Measurements from ENCODE around the gene C2CD4A. TPM values are rescaled to one million over a fixed set of nuclear protein-coding genes. Genes with fewer than 3 reads are reported as not detected.

The C2CD4A gene
- total and polyA plus RNA-seq, 10 of the 15 experiments (the other 5 are each of a cell fraction or from before 2014, with no cell fraction given), result not detected

GRCh38 chr15:62059108-62059815 lies 7.5 kb upstream of the C2CD4A start (continued):
- TF ChIP-seq, protein P1, sequence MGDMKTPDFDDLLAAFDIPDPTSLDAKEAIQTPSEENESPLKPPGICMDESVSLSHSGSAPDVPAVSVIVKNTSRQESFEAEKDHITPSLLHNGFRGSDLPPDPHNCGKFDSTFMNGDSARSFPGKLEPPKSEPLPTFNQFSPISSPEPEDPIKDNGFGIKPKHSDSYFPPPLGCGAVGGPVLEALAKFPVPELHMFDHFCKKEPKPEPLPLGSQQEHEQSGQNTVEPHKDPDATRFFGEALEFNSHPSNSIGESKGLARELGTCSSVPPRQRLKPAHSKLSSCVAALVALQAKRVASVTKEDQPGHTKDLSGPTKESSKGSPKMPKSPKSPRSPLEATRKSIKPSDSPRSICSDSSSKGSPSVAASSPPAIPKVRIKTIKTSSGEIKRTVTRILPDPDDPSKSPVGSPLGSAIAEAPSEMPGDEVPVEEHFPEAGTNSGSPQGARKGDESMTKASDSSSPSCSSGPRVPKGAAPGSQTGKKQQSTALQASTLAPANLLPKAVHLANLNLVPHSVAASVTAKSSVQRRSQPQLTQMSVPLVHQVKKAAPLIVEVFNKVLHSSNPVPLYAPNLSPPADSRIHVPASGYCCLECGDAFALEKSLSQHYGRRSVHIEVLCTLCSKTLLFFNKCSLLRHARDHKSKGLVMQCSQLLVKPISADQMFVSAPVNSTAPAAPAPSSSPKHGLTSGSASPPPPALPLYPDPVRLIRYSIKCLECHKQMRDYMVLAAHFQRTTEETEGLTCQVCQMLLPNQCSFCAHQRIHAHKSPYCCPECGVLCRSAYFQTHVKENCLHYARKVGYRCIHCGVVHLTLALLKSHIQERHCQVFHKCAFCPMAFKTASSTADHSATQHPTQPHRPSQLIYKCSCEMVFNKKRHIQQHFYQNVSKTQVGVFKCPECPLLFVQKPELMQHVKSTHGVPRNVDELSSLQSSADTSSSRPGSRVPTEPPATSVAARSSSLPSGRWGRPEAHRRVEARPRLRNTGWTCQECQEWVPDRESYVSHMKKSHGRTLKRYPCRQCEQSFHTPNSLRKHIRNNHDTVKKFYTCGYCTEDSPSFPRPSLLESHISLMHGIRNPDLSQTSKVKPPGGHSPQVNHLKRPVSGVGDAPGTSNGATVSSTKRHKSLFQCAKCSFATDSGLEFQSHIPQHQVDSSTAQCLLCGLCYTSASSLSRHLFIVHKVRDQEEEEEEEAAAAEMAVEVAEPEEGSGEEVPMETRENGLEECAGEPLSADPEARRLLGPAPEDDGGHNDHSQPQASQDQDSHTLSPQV (IDR thresholded peaks at IDR 0.05), result no peak
- TF ChIP-seq PML (IDR thresholded peaks at IDR 0.05; ENCODE audit: low read length) (no peak), CTCF (IDR thresholded peaks at IDR 0.05 in 2 of 3, conservative IDR thresholded peaks at IDR 0.05 in 1 of 3; ENCODE audit: control insufficient read depth in 2 of 3, extremely low read depth in 1 of 3, insufficient read depth in 1 of 3, low read depth in 3 of 3, low read length in 3 of 3) (peak in 1 of 3 experiments; percentile 6; a peak in 1 of 6 replicates), ATF2 (IDR thresholded peaks at IDR 0.05; ENCODE audit: low read length) (no peak), NFXL1 (IDR thresholded peaks at IDR 0.05; ENCODE audit: borderline replicate concordance) (no peak), CBX5 (IDR thresholded peaks at IDR 0.05; ENCODE audit: low read depth) (no peak), KAT2A (conservative IDR thresholded peaks at IDR 0.05; ENCODE audit: control insufficient read depth, low read depth, low read length) (no peak)
- TF ChIP-seq, protein P2, sequence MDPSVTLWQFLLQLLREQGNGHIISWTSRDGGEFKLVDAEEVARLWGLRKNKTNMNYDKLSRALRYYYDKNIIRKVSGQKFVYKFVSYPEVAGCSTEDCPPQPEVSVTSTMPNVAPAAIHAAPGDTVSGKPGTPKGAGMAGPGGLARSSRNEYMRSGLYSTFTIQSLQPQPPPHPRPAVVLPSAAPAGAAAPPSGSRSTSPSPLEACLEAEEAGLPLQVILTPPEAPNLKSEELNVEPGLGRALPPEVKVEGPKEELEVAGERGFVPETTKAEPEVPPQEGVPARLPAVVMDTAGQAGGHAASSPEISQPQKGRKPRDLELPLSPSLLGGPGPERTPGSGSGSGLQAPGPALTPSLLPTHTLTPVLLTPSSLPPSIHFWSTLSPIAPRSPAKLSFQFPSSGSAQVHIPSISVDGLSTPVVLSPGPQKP (IDR thresholded peaks at IDR 0.05; ENCODE audit: low read depth, low read length), result no peak
- TF ChIP-seq, protein P3, sequence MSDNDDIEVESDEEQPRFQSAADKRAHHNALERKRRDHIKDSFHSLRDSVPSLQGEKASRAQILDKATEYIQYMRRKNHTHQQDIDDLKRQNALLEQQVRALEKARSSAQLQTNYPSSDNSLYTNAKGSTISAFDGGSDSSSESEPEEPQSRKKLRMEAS (IDR thresholded peaks at IDR 0.05; ENCODE audit: low read depth, low read length), result no peak

Data from GM12878 (cell line).